GM21390 (cell line): Measurements from ENCODE around the gene TMEM254.
"Not testable (repeated sequence)": the region's sequence is repeated elsewhere in the genome, so short reads cannot be mapped to it uniquely, and the experiment has no call there.

Source experiments
- ATAC-seq: cut with Tn5 transposase; IDR thresholded peaks from one replicate; pipeline ENCODE4 v1.9.1; 2021; ENCODE audit not compliant: unreplicated experiment

Gene TMEM254

DNA sequence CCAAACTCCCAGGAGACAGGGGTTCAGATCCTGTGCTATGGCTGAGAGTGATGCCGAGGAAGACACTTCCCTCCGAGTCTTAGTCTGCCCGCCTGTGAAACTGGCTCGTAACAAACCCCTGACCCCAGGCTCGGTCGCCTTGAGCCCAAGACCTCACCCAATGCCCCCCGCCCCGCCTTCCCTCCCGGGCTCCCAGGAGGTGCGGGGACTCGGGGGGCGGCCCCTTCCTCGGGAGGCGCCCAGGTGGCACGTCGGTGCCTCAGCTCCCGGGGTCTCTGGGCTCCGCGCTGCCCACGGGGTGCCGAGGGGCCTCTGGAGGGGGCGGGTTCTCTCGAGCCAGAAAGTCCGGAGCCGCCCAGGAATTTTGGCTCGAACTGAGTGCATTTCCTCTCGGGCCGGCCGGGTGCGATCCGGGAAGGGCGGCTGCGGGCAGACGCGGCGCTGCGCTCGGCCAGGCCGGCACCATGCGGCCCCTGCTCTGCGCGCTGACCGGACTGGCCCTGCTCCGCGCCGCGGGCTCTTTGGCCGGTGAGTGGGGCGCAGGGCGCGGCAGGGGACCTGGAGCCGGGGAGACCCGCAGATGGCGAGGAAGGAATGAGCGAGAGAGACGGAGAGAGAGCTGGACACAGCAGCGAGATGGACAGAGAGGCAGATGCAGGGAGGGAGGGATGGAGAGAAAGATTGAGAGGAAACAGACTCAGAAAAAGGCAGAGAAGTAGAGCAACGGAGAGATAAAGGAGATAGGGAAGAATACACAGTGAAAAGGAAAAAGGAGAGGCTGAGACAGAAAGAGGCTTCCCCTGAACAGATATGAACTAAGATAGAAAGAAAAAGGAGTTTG, 54.1 kb downstream of the TMEM254 start, which contains the start of gene PLAC9:
Gene PLAC9 (plus strand): TSS at position 432 of the 841 bp plus-strand sequence. CDS start 33 bp downstream, at position 465.
- no peak for ATAC-seq

- no peak for ATAC-seq
Observed at GRCh38 chr10:80133206-80133605, 54.7 kb downstream of the TMEM254 start.

DNA sequence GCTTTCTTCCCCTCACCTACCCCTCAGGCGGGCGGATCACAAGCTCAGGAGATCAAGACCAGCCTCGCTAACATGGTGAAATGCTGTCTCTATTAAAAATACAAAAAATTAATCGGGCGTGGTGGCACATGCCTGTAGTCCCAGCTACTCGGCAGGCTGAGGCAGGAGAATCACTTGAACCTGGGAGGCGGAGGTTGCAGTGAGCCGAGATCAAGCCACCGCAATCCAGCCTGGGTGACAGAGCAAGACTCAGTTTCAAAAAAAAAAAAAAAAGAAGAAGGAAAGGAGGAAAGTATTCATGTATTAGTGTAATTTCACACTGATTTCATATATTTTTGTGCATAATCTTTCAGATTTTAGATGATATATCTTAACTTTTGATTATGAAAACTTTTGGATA, 55.2 kb downstream of the TMEM254 start:
- ATAC-seq: not testable (repeated sequence)

- no peak for ATAC-seq
Observed at GRCh38 chr10:80136134-80136571, 57.7 kb downstream of the TMEM254 start.

- no peak for ATAC-seq
Observed at GRCh38 chr10:80137031-80137862, 58.8 kb downstream of the TMEM254 start.

DNA sequence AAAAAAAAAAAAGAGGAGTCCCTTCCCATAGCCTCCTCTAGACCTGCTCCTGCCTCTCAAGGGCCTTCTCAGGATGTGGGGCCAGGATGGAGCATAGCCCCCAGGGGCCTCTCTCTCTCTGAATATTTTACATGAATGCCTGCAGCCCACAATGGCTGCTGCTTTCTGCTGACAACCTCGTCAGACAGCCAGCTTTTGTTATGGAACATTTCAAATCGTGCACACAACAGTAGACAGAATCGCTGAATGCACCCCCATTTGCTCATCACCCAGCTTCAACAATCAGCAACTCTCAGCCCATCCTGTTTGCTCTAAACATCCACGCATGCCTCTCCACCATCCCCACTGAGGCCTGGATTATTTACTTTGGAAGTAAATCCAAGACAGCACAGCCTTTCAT, 59.5 kb downstream of the TMEM254 start:
- ATAC-seq: no peak

- ATAC-seq: no peak
Observed at GRCh38 chr10:80139265-80139664, 60.8 kb downstream of the TMEM254 start.

DNA sequence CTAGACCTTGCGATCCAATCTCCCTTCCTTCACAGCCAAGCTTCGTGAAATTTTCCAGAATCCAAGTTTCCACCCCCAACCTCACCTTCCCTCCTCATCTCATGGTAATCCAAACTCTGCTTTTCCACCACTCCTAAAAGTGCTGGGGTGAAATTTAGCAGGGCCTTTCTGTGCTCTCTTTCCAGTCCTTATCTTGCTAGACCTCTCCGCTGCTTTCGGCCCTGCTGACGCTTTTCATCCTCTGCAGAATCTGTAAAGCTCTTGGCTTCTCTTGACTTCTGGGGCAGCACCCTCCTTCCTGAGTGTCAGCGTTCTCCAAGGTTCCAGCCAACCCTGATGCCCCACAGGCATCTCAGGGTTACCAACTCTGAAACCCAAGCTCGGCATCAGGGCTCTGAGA, 61.8 kb downstream of the TMEM254 start:
- ATAC-seq: no peak

DNA sequence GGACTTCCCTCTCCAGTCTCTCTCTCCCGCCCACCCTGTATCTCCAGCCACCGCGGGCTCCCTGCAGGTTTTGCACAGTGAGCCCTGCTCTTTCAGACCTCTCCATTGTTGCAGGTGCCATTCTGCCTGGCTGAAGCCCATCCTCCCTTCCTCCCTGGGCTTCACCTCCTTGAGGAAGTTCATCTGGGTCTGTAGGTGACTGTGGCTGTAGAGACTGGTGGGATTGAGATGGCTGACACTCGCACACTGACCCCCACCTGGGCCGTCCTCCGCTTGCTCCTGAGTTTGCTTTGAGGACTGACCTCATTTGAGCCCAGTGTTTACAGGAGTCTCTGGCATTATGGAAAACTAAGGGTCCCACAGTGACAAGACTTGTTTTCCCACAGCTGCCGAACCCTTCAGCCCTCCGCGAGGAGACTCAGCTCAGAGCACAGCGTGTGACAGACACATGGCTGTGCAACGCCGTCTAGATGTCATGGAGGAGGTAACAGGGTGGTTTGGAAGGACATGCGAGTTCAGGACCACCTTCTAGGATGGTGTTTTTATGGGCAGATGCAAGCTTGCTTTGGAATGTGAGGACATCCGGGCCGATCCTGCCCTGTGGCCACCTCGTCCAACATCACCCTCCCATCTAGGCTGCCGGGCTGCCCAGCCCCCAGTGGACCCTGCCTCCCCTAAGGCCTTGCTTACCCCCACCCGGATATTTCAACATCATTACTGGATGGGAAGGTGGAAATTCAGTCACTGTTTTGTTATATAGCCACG, 63.4 kb downstream of the TMEM254 start:
- no peak for ATAC-seq
